Ectodermal cell (in vitro differentiated cells): Measurements from ENCODE around the gene MCF2L.
"Not testable (repeated sequence)": the region's sequence is repeated elsewhere in the genome, so short reads cannot be mapped to it uniquely, and the experiment has no call there.

Source experiments
- H3K27ac ChIP-seq: 2 replicates; pipeline ENCODE4 v1.7.0; 2013; ENCODE audit warnings: mild to moderate bottlenecking, low read depth, low read length; ENCODE audit not compliant: insufficient read depth, poor library complexity, severe bottlenecking
- H3K27me3 ChIP-seq: 2 replicates; pipeline ENCODE4 v1.7.0; 2013; ENCODE audit warnings: mild to moderate bottlenecking, low read length; ENCODE audit not compliant: insufficient read depth, control insufficient read depth, poor library complexity, severe bottlenecking
- H3K36me3 ChIP-seq: one replicate; pipeline ENCODE4 v1.7.0; 2013; ENCODE audit warnings: low read length; ENCODE audit not compliant: control insufficient read depth, insufficient read depth
- H3K4me1 ChIP-seq: one replicate; pipeline ENCODE4 v1.7.0; 2013; ENCODE audit warnings: low read length; ENCODE audit not compliant: control insufficient read depth, insufficient read depth
- H3K4me3 ChIP-seq: 2 replicates; pipeline ENCODE4 v1.7.0; 2013; ENCODE audit warnings: low read depth, low read length, control low read depth; ENCODE audit not compliant: insufficient read depth
- H3K9me3 ChIP-seq: 2 replicates; pipeline ENCODE4 v1.7.0; 2013; ENCODE audit warnings: mild to moderate bottlenecking, low read length, moderate library complexity; ENCODE audit not compliant: control insufficient read depth
- WGBS, 2 experiments: methylation state at CpG; one replicate each; pipeline ENCODE4 v1.1.7; 2013; ENCODE audit warnings: missing lambda C conversion rate in 2 of 2; 5-methylcytosine and 5-hydroxymethylcytosine counted together

MCF2L gene

DNA sequence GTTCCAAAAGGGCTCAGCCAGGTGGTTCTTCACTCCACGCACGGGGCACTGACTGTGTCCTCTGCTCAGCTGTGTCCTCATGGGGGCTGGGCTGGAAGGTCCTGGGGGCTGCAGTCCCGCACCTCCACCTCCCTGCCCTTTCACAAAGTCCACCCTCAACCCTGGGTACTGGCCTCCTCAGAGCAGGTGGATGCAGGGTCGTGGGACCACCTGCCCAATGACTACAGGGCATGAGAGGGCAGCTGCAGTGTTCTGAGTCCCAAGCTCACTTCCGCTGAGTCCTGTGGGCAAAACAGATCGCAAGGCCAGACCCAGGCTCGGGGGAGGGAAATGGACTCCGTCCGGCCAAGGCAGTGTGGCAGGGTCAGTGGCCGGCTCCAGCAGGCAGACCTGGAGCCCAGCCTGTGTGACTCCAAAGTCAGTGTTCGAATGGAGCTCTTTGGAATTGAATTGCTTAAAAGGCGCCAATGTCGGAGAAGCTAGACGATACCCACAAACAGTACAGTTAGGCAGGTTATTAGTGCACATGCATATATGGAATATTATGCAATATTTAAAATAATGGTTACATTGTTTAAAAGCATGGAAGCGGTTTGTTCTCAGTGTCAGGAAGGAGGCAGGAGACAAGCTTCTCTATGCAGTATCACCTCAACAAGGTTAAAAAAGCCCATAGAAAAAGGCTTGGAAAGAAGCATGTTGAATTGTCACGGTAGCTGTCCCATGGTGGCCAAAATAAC lies 54.8 kb downstream of the MCF2L start:
- Histone ChIP-seq H3K4me3 (no peak overlapping the region), H3K36me3 (no peaks in the 10 kb centered on the region), H3K27me3 (peaks cover 18% of the 10 kb centered on the region), H3K27ac (no peak overlapping the region), H3K9me3 (no peaks in the 10 kb centered on the region), H3K4me1 (peaks cover 19% of the 10 kb centered on the region)
- WGBS, 2 experiments: 81 to 84% methylated on average over 16 of the region's 16 CpGs

DNA sequence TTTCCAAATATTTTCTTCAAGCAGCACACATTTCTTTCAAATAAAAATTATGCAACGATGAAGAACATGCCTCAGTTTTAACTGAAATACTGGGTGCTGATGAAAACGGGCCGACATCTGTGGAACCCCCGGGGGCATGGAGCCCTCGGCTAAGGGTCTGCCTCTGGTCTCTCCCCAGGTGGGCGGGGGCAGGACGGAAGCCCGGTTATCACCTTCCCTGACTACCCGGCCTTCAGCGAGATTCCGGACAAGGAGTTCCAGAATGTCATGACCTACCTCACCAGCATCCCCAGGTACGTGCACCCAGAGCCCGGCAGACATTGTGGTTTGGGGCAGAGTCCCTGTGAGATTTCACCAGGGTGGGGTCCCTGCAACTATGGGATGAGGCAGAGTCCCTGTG lies 55.5 kb downstream of the MCF2L start:
- 91 to 94% methylated on average over 13 of the region's 13 CpGs for WGBS, 2 experiments
- Histone ChIP-seq H3K36me3 (no peaks in the 10 kb centered on the region), H3K27ac (no peak overlapping the region), H3K9me3 (no peaks in the 10 kb centered on the region), H3K4me1 (peaks cover 19% of the 10 kb centered on the region), H3K27me3 (peaks cover 18% of the 10 kb centered on the region), H3K4me3 (no peak overlapping the region)

DNA sequence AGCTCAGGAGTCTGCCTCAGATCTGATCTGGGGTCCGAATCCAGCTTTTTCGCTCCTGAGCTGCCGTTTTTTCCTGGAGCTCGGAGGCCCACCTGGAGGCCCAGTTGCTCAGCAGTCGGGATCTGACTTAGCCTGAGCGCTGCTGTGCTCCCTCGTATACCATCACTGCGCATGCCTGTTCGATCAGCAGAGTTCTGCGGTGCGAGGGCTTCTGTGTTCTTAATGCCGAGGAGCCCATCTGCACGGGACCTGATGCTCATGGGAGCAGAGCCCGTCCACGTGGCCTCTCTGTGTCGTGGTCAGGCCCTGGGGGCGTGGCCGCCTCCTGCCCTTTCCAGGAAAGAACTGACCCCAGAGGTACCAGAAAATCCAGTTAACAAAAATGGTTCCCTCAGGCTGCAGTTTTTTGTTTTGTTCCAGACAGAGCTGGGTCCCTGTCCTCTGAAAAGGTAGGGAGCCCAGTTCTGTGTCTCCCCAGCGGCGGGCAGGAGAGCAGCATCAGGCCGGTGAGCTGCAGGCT lies 57.4 kb downstream of the MCF2L start:
- peaks cover 15% of the 10 kb centered on the region for H3K27me3 ChIP-seq
- 94% methylated on average over 21 of the region's 21 CpGs for WGBS, 2 experiments
- no peaks in the 10 kb centered on the region for H3K36me3 ChIP-seq

DNA sequence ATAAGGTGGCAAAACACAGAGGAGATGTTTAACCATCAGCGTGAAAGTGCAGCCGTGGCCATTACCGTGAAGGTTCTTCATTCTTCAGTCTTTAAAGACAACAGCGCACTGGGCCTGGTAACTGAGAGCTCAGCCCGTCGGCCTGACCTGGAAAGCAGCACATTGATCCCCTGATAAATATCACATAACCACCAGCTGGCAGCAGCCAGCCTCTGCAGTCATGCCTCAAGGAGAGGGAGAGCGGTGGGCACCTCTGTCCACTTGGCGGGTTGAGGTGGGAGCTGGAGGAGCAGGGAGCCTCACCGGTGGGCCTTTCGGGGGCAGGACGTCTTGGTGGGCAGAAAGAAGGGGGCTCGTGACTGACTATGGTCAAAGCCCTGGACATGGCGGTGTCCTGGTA lies 58.1 kb downstream of the MCF2L start:
- Histone ChIP-seq H3K4me3 (no peak overlapping the region), H3K36me3 (no peaks in the 10 kb centered on the region), H3K9me3 (no peaks in the 10 kb centered on the region), H3K27me3 (peaks cover 10% of the 10 kb centered on the region), H3K27ac (no peak overlapping the region), H3K4me1 (peaks cover 16% of the 10 kb centered on the region)
- WGBS, 2 experiments: 93 to 94% methylated on average over 13 of the region's 13 CpGs

More for the DNA sequence above, 57.4 kb downstream of the MCF2L start:
- H3K4me3 ChIP-seq: no peak overlapping the region
- no peaks in the 10 kb centered on the region for H3K9me3 ChIP-seq
- peaks cover 19% of the 10 kb centered on the region for H3K4me1 ChIP-seq
- H3K27ac ChIP-seq: no peak overlapping the region

DNA sequence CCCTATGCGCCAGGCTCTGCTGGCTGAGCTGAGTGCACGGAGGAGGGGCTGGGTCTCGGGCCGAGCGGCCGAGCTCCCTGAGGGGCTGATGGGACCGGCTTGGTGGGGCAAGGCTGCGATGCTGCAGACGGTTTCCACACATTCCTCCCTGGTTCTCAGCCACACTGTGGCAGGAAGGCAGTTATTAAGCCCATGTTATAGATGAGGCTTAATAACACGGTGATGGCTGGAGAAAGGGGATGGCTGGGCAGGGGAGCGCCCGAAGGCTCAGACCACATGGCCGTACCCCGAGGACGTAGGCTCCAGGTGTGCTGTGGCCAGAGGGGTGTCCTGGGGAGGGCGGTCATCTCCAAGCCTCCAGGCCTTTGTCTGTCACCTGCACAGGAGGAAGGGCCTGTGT lies 58.6 kb downstream of the MCF2L start:
- no peaks in the 10 kb centered on the region for H3K36me3 ChIP-seq
- no peak overlapping the region for H3K27ac ChIP-seq
- no peaks in the 10 kb centered on the region for H3K9me3 ChIP-seq
- H3K4me1 ChIP-seq: peaks cover 12% of the 10 kb centered on the region
- WGBS, 2 experiments: 94 to 95% methylated on average over 16 of the region's 16 CpGs
- H3K27me3 ChIP-seq: peaks cover 10% of the 10 kb centered on the region
- H3K4me3 ChIP-seq: no peak overlapping the region

DNA sequence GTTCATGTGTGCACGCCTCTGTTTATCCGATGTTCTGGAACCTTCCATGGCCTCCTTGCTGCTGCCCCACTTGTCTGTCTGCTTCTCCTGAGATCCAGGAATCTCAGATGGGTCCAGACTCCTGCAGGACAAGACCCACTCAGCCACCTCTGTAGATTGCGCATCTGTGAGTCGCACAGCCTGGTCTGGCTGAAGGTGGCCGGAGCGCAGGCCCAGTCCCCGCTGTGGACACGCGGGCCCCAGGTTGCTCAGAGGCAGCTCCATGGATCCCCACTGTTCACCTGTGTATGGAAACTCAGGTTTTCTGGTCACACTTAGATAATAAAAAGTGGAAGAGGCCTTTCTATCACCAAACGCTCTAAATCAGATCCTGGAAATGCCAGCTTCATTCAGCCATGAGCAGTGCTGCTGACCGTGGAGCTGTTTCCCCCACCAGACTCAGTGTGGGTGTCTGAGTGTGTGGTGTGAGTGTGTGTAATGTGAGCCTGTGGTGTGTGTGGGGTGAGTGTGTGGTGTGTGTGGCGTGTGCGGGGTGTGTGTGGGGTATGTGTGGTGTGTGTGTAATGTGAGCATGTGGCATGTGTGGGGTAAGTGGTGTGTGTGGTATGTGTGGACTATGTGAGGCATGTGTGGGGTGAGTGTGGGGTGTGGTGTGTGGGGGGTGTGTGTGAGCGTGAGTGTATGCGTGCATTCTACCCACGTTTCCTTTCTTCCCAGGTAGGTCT lies 59.5 kb downstream of the MCF2L start:
- 96 to 97% methylated on average over 16 of the region's 16 CpGs for WGBS, 2 experiments
- no peak overlapping the region for H3K4me3 ChIP-seq
- H3K9me3 ChIP-seq: no peaks in the 10 kb centered on the region
- peaks cover 10% of the 10 kb centered on the region for H3K27me3 ChIP-seq
- H3K4me1 ChIP-seq: peaks cover 6% of the 10 kb centered on the region
- no peaks in the 10 kb centered on the region for H3K36me3 ChIP-seq
- H3K27ac ChIP-seq: no peak overlapping the region

DNA sequence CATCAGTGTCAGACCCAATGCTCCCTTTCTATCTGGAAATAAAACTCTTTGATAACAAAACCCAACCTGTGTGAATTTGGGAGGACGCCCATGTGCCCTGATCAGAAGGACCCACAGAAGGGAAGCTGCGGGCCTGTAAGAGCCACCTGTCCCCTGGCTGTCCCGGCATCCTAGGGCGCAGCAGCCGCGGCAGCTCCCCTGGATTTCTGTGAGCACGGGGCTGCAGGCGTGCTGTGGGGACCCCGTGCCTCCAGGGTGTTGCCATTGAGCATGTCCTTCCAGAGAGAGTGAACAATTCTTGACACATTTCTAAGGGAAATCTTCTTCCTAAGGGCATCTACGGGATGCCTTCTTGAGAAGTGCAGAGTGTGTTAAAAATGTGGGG lies 60.0 kb downstream of the MCF2L start:
- Histone ChIP-seq H3K4me1 (peaks cover under 1% of the 10 kb centered on the region), H3K36me3 (no peaks in the 10 kb centered on the region), H3K4me3 (no peak overlapping the region), H3K9me3 (no peaks in the 10 kb centered on the region), H3K27me3 (peaks cover 5% of the 10 kb centered on the region), H3K27ac (no peak overlapping the region)
- WGBS, 2 experiments: 93 to 95% methylated on average over 10 of the region's 10 CpGs

DNA sequence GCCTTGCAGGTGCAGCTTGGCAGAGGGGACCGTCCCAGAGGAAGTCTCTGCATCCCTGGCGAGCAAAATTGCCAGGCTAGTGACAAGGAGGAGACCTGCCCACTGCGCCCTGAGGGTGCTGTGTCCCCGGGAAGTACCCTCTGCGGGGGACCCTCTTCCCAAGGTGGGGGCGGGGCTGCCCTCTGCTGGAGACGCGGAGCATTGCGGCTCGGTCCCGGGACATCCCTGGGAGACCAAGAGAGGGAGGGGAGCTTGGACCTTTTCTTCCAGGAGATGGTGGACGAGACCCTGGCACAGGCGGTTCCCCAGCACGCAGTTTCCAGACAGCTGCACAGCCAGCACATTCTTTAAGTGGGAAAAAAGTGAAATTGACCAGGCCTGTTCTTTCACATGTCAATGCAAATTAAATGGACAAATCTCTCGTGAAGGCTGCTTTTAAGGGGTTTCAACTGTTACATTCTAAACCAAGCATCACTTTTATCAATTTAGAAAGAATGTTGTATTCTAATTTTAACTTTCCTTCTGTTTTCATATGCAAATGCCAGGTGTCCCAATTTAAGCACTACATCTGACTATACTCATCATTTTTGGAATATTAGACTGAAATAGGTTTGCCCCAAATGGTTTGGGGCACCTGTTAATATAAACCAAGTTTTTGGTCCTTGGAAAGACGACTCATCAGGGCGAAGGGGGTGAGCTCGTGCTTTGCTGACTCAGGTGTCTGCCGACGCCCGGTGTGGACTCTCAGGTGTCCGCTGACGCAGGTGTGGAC lies 60.7 kb downstream of the MCF2L start:
- H3K9me3 ChIP-seq: no peaks in the 10 kb centered on the region
- no peaks in the 10 kb centered on the region for H3K4me1 ChIP-seq
- H3K27ac ChIP-seq: no peak overlapping the region
- peaks cover under 1% of the 10 kb centered on the region for H3K27me3 ChIP-seq
- WGBS, 2 experiments: 46 to 47% methylated on average over 23 of the region's 23 CpGs
- H3K36me3 ChIP-seq: no peaks in the 10 kb centered on the region
- H3K4me3 ChIP-seq: no peak overlapping the region

DNA sequence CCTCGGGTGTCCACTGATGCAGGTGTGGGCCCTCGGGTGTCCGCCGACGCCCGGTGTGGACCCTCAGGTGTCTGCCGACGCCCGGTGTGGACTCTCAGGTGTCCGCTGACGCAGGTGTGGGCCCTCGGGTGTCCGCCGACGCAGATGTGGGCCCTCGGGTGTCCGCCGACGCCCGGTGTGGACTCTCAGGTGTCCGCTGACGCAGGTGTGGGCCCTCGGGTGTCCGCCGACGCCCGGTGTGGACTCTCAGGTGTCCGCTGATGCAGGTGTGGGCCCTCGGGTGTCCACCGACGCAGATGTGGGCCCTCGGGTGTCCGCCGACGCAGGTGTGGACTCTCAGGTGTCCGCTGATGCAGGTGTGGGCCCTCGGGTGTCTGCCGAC lies 61.2 kb downstream of the MCF2L start:
- H3K27ac ChIP-seq, H3K4me3 ChIP-seq, H3K27me3 ChIP-seq, H3K4me1 ChIP-seq, H3K36me3 ChIP-seq, H3K9me3 ChIP-seq: not testable (repeated sequence)
- 96% methylated on average over 38 of the region's 38 CpGs for WGBS, 2 experiments

DNA sequence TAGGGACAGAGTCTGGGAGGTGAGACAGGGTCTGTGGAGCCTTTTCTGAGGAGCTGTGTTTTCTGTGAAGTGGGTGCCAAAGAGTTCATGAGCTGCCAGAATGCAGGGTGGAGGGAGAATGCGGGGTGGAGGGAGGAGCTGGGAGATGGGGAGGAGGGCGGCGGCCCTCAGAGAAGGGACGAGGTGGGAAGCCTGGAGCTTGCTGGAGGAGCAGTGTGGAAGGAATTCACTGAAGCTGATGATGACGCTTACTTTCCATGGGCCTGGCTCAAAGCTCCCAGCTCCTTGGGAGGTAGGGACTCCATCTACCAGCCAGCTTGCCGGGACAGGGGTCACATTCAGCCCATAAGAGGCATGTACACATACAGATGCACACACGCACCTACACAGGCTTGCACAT lies 62.5 kb downstream of the MCF2L start:
- H3K27me3 ChIP-seq: no peaks in the 10 kb centered on the region
- no peak overlapping the region for H3K4me3 ChIP-seq
- H3K4me1 ChIP-seq: no peaks in the 10 kb centered on the region
- no peaks in the 10 kb centered on the region for H3K9me3 ChIP-seq
- WGBS, 2 experiments: 87 to 89% methylated on average over 7 of the region's 7 CpGs
- H3K36me3 ChIP-seq: no peaks in the 10 kb centered on the region
- H3K27ac ChIP-seq: no peak overlapping the region
